ENCODE measurements around the gene FAF1.

- TF ChIP-seq, protein P1, sequence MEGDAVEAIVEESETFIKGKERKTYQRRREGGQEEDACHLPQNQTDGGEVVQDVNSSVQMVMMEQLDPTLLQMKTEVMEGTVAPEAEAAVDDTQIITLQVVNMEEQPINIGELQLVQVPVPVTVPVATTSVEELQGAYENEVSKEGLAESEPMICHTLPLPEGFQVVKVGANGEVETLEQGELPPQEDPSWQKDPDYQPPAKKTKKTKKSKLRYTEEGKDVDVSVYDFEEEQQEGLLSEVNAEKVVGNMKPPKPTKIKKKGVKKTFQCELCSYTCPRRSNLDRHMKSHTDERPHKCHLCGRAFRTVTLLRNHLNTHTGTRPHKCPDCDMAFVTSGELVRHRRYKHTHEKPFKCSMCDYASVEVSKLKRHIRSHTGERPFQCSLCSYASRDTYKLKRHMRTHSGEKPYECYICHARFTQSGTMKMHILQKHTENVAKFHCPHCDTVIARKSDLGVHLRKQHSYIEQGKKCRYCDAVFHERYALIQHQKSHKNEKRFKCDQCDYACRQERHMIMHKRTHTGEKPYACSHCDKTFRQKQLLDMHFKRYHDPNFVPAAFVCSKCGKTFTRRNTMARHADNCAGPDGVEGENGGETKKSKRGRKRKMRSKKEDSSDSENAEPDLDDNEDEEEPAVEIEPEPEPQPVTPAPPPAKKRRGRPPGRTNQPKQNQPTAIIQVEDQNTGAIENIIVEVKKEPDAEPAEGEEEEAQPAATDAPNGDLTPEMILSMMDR (IDR thresholded peaks at IDR 0.05): no peak
- TF ChIP-seq JUND (IDR thresholded peaks at IDR 0.05) (no peak), USF1 (IDR thresholded peaks at IDR 0.05; ENCODE audit: borderline replicate concordance, low read depth) (no peak)
These were observed 543.9 kb downstream of the FAF1 start for GRCh38 chr1:50416150-50416527.
